Head of caudate nucleus (tissue), 42 donors: ENCODE data around the gene ZNF324.
"Not testable (repeated sequence)": the region's sequence is repeated elsewhere in the genome, so short reads cannot be mapped to it uniquely, and the experiment has no call there.

Experiments used
- DNase-seq, 42 donors: peaks; one replicate each; pipeline versions ENCODE4 v3.0.0 to v3.0.0-alpha.2; 2020 to 2021; ENCODE audit warnings: mixed read lengths in 7 of 42
- intact Hi-C: fragments of 100-400 bp; cut with DNase I; formaldehyde crosslinking; loops from one replicate; pipeline ENCODE4 v1.15.0; 2022

Gene ZNF324

GRCh38 chr19:58491393-58491792, 24.5 kb downstream of the ZNF324 start:
- no peak for DNase-seq
- intact Hi-C loops = no loop called here

GRCh38 chr19:58492265-58492664, 25.4 kb downstream of the ZNF324 start:
- intact Hi-C loops = no loop called here
- DNase-seq = peak in 9 of 42 donors; percentile 13 to 69 (median 49)

DNA sequence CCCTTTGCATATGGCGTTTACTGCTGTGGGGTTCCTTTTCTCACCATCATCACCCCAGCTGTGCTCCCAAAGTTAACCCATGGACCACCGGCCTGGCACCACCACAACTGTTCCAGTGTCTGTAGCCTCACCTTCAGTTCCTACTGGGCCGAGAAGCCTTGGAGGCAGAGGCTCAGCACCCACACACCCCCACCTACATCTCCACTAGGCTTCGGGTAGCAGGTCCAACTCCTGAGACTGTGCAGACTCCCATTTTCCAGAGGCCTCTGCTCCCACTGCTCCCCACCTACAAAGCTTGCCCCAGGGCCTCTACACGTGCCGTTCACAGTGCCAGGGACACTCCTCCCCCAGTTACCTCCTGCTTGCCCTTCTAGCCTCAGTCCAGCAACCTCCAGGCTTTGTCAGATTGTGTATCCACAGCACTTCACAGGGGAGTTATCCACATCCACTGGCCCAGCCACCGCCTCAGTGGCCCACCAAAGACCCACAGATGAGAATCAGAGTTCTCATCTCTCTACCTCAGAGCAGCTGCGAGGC, 30.8 kb downstream of the ZNF324 start:
- intact Hi-C loops = no loop called here
- DNase-seq = no peak

- peak in 1 of 42 donors; percentile 32 for DNase-seq
- intact Hi-C loops = no loop called here
These were observed 31.6 kb downstream of the ZNF324 start for GRCh38 chr19:58498316-58499020.

DNA sequence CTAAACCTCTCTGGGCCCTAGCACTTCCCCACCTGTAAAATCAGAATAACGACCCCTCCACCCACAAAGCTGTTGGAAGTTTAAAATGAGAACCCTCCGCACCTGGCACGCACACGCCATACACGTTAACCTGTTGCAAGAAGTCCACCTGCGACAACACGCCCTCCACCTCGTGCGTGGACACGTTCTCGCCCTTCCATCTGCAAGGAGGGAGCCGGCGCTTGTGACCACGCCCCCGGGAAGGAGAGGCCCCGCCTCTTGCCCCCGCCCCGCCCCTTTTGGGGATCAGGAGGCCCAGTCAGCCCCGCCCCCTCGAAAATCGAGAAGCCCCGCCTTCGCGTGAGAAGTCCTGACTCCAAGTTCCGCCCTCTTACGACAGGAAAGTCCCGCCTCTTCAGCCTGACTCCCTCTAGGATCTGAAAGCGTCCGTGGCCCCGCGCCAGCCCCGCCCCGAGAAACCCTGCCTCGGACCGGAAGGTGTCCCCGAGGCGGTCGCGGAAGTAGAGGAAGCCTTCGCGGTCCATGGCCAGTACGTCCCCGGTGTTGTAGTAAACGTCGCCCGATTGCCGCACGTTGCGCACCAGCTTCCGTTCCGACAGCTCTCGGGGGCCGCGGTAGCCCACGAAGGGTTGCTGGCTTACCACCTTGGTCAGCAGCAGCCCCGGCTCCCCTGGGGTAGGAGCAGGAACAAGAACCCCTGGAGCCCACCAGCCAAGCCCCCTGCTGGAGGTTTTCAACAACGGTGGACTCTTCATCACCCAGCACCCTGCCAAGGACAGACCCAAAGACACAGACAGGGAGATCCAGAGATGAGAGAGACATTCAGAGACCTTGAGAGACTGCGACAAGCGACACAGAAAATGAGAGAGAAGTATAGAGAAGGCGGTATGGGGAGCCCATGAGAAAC, 32.4 kb downstream of the ZNF324 start:
- peak; percentile 97 to 100 (median 100) for DNase-seq
- intact Hi-C loops = no loop called here

GRCh38 chr19:58500242-58500641, 33.4 kb downstream of the ZNF324 start:
- no peak for DNase-seq
- intact Hi-C loops = no loop called here

DNA sequence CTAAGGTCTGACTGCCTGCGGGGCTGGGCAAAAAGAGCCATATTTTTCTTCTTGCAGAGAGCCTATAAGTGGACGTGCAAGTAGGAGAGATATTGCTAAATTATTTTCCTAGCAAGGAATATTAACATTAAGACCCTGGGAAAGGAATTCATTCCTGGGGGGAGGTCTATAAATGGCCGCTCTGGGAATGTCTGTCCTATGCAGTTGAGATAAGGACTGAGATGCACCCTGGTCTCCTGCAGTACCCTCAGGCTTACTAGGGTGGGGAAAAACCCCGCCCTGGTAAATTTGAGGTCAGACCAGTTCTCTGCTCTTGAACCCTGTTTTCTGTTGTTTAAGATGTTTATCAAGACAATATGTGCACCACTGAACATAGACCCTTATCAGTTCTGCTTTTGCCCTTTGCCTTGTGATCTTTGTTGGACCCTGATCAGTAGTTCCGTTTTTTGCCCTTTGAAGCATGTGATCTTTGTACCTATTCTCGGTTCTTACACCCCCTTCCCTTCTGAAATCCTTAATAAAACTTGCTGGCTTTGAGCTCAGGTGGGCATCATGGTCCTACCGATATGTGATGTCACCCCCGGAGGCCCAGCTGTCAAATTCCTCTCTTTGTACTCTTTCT, 40.8 kb downstream of the ZNF324 start:
- DNase-seq = not testable (repeated sequence)

DNA sequence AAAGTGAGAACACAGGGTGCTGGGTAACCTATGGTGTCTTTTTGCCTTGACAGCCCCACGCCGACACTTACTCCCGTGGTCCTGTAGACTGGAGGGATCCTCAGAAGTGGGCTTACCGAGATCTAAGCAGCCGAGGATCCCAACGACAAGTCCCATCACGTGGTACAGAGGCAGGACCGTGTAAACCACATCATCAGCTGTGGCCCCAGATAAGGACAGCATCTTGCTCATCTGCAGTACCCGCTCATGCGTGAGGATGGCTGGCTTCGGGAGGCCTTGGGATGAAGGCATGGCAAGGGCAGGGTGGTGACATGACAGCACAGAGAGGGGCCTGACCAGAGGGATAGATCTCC, 42.8 kb downstream of the ZNF324 start:
- intact Hi-C loops = no loop called here

More for the DNA sequence above, 40.8 kb downstream of the ZNF324 start:
- intact Hi-C loops = not testable (repeated sequence)

GRCh38 chr19:58510084-58510862, 43.4 kb downstream of the ZNF324 start:
- no peak for DNase-seq
- intact Hi-C loops = no loop called here

More for the DNA sequence above, 42.8 kb downstream of the ZNF324 start:
- no peak for DNase-seq

DNA sequence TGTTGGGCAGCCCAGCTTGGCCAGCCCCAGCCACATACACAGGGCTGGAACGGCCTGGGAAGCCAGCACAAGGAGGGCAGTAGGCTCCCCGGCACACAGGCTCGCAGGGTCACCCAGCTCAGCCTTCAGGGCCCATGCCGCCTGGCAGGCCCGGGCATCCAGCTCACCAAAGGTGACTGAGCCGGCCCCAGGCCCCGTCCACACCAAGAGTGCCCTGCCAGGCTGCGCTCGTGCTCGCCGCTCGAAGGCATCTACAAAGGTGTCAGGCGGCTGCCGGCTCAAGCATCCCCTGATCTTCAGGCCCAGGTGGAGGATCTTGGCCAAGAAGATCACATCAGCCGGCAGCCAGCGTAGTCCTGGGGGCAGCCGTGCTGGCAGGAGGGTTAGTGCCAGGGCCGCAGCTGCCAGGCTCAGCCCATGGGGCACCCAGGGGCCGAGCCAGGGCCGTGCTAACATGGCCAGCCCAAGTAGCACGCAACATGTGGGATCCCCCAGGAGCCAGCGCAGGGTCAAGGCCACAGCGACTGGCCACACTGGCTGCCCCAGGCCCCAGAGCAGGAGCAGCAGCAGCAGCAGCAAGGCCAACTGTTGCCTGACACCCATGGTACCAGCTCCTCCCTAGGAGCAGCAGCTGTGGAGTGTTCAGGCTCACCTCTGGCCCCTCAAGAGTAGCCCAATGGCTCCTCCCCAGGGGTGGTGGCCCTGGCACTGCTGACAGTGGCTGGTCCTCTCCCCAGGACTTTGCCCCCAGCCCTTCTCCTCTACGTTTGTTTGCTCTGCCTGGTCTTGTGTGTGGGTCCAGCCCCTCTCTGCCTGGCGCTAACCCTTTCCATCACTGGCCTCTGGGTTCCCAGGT, 44.7 kb downstream of the ZNF324 start, which contains the start of gene SLC27A5:
SLC27A5 (minus strand) TSS at position 640 of the 856 bp plus-strand sequence; CDS start at position 603, 37 bp downstream.
- DNase-seq = no peak
- intact Hi-C loops = no loop called here

DNA sequence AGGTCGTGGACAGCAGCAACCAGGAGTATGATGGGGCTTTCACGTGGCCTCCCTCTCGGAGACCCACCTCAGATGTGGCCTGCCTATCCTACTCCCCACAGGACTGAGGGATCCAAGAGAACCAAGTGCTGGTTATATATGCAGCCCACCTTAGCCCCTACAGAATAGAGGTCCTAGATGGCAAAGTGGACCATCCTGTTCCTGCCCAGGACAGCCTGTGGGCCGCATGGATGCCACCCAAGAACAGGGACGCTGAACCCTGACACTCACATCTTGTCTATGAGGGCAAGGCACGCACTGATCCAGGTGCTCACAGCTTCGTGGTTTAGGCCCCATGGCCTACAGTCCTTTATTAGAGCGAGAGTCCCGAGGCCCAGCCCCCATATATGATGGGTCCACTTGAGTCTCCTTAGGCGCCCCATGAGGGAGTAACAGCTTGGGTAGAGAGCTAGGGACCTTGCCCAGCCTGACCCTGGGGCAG, 46.4 kb downstream of the ZNF324 start:
- intact Hi-C loops = no loop called here

DNA sequence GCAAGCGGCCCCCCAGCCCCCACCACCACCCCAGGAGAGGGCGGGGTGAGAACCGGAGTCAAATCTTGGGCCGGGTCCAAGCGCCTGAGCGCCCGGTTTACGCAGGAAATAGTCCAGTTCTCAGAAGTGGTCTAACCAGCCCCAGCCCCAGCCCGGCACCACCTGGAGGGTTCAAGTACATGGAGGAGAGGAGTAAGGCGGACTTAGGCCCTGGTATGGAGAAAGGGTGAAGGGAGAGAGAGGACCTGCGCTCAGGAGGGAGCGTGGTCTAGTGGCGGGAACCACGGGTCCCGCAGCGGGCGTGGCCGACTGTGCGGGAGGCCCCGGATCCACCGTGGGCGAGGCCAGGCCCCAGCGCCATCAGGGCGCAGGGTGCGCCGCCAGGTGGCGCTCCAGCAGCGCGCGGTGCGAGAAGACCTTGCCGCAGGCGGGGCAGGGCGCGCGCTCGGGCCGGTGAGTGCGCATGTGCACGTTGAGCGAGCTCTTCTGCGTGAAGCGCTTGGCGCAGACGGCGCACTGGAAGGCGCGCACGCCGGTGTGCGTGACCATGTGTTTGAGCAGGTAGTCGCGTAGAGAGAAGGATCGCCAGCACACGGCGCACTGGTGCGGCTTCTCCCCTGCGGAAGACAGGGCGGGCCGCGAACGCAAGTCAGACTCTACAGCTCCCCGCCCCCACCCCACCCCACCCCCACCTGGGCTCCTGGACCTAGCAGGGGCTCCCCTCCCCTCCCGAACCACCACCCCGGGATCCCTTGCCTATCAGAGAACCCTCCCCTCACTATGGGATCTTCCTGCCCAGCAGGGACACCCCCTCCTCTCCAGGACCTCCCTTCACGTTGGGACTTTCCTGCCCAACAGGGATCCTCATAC, 47.0 kb downstream of the ZNF324 start:
- peak; percentile 69 to 95 (median 90) for DNase-seq
- intact Hi-C loops = no loop called here

More for the DNA sequence above, 46.4 kb downstream of the ZNF324 start:
- DNase-seq = no peak

- no peak for DNase-seq
These were observed 47.7 kb downstream of the ZNF324 start for GRCh38 chr19:58514564-58515022.

GRCh38 chr19:58515259-58515658, 48.4 kb downstream of the ZNF324 start:
- intact Hi-C loops = no loop called here
- DNase-seq = no peak

More at GRCh38 chr19:58514564-58515022, 47.7 kb downstream of the ZNF324 start:
- intact Hi-C loops = no loop called here

DNA sequence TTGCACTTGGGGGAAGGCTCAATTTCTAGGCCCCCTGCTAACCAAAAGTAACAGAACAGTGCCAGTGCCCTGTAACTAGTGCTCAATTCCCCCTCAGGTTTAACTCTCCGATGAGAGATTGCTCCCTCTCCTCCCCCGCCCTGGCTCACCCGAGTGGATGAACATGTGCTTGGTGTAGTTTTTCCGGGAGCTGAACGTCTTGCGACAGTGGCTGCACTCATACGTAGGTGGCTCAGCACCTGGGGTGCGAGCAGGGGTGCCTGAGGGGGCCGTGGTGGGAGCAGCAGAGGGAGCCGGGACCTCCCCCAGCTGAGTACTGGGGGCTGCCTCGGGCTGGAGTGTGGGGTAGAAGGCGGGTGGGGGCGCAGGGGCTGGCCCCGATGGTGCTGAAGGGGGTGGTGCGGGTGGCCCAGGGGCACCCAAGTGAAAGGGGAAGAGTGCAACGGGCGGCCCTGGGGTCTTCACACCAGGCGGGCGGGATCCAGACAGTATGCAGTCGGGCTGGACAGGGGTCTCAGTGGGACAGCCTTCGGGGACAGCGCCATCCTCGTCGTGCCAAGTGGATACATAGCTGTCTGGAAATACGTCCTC, 49.5 kb downstream of the ZNF324 start:
- peak in 35 of 42 donors; percentile 24 to 79 (median 56) for DNase-seq

More for the DNA sequence above, 49.5 kb downstream of the ZNF324 start:
- intact Hi-C loops = no loop called here
